NCI-H187 treated with DMSO at 0.1 percent for 48 hours (cell line): Measurements from ENCODE around the gene SMAD3.

Source experiments
- DNase-seq: peaks from one replicate; lab custom pipeline; 2025; lab: John Stamatoyannopoulos, UW

The SMAD3 gene

GRCh38 chr15:67166280-67167009, 101.0 kb downstream of the SMAD3 start:
- no peak for DNase-seq

GRCh38 chr15:67167091-67167490, 101.7 kb downstream of the SMAD3 start:
- DNase-seq = no peak

GRCh38 chr15:67168694-67169093, 103.3 kb downstream of the SMAD3 start:
- DNase-seq = no peak

GRCh38 chr15:67170143-67170925, 104.9 kb downstream of the SMAD3 start:
- DNase-seq = no peak

- no peak for DNase-seq
Observed at GRCh38 chr15:67171471-67171870, 106.1 kb downstream of the SMAD3 start.

- DNase-seq = no peak
Observed at GRCh38 chr15:67172172-67172571, 106.8 kb downstream of the SMAD3 start.

GRCh38 chr15:67173005-67173404, 107.6 kb downstream of the SMAD3 start:
- DNase-seq = no peak

GRCh38 chr15:67173786-67174185, 108.4 kb downstream of the SMAD3 start:
- DNase-seq = no peak

- DNase-seq = no peak
Observed at GRCh38 chr15:67174446-67174845, 109.0 kb downstream of the SMAD3 start.

GRCh38 chr15:67174864-67175573, 109.6 kb downstream of the SMAD3 start:
- DNase-seq = no peak

- DNase-seq = no peak
Observed at GRCh38 chr15:67175643-67176071, 110.3 kb downstream of the SMAD3 start.

GRCh38 chr15:67176195-67176971, 111.0 kb downstream of the SMAD3 start:
- DNase-seq = no peak

GRCh38 chr15:67177752-67178151, 112.3 kb downstream of the SMAD3 start:
- DNase-seq = no peak

- DNase-seq = no peak
Observed at GRCh38 chr15:67178569-67179210, 113.3 kb downstream of the SMAD3 start.

- DNase-seq = no peak
Observed at GRCh38 chr15:67179411-67179995, 114.1 kb downstream of the SMAD3 start.

GRCh38 chr15:67180035-67180434, 114.6 kb downstream of the SMAD3 start:
- no peak for DNase-seq

GRCh38 chr15:67180514-67181191, 115.3 kb downstream of the SMAD3 start:
- DNase-seq = no peak

- no peak for DNase-seq
Observed at GRCh38 chr15:67181221-67181639, 115.8 kb downstream of the SMAD3 start.

GRCh38 chr15:67183443-67184169, 118.2 kb downstream of the SMAD3 start:
- no peak for DNase-seq
